GM18867 (cell line): Measurements from ENCODE around the gene RPN2.

Source experiments
- ATAC-seq: cut with Tn5 transposase; IDR thresholded peaks from one replicate; pipeline ENCODE4 v1.9.1; 2021; ENCODE audit warnings: mild to moderate bottlenecking, moderate library complexity; ENCODE audit not compliant: unreplicated experiment

RPN2 gene

GRCh38 chr20:37238935-37239451 is 59.9 kb downstream of the RPN2 start:
- ATAC-seq = no peak

GRCh38 chr20:37240337-37241067 is 61.4 kb downstream of the RPN2 start:
- no peak for ATAC-seq

- ATAC-seq = no peak
These were observed 63.4 kb downstream of the RPN2 start for GRCh38 chr20:37242503-37242902.

GRCh38 chr20:37243076-37243936 is 64.2 kb downstream of the RPN2 start:
- ATAC-seq = no peak

GRCh38 chr20:37243937-37244571 is 64.9 kb downstream of the RPN2 start:
- no peak for ATAC-seq

GRCh38 chr20:37244572-37244957 is 65.4 kb downstream of the RPN2 start:
- ATAC-seq = no peak

- no peak for ATAC-seq
These were observed 66.4 kb downstream of the RPN2 start for GRCh38 chr20:37245216-37246150.

- no peak for ATAC-seq
These were observed 67.6 kb downstream of the RPN2 start for GRCh38 chr20:37246736-37247135.

- ATAC-seq = no peak
These were observed 68.4 kb downstream of the RPN2 start for GRCh38 chr20:37247547-37247946.

GRCh38 chr20:37249304-37249703 is 70.2 kb downstream of the RPN2 start:
- ATAC-seq = no peak

GRCh38 chr20:37251825-37252477 is 72.8 kb downstream of the RPN2 start:
- no peak for ATAC-seq

GRCh38 chr20:37253087-37253486 is 74.0 kb downstream of the RPN2 start:
- ATAC-seq = no peak

GRCh38 chr20:37254114-37254878 is 75.2 kb downstream of the RPN2 start:
- no peak for ATAC-seq

GRCh38 chr20:37256286-37256685 is 77.2 kb downstream of the RPN2 start:
- no peak for ATAC-seq

- no peak for ATAC-seq
These were observed 78.4 kb downstream of the RPN2 start for GRCh38 chr20:37257530-37257929.

- ATAC-seq = no peak
These were observed 78.9 kb downstream of the RPN2 start for GRCh38 chr20:37257988-37258387.

GRCh38 chr20:37259031-37259430 is 79.9 kb downstream of the RPN2 start:
- ATAC-seq = no peak

- no peak for ATAC-seq
These were observed 80.7 kb downstream of the RPN2 start for GRCh38 chr20:37259865-37260264.

- no peak for ATAC-seq
These were observed 81.8 kb downstream of the RPN2 start for GRCh38 chr20:37260923-37261322.
